Retinal pigment epithelial cell (primary cell): Measurements from ENCODE around the gene ZNF573.

Experiments
- DNase-seq: peaks from one replicate; pipeline ENCODE4 v3.0.0-alpha.2; 2010; ENCODE audit warnings: low read depth
- H3K4me3 ChIP-seq: 2 replicates; pipeline ENCODE4 v1.5.1; 2011; ENCODE audit warnings: mild to moderate bottlenecking, low read length, control low read depth, moderate library complexity
- CTCF ChIP-seq: conservative IDR thresholded peaks from 2 replicates; pipeline ENCODE4 v1.5.1; 2011; ENCODE audit warnings: low read depth, low read length, control low read depth, inconsistent platforms

Gene ZNF573

DNA sequence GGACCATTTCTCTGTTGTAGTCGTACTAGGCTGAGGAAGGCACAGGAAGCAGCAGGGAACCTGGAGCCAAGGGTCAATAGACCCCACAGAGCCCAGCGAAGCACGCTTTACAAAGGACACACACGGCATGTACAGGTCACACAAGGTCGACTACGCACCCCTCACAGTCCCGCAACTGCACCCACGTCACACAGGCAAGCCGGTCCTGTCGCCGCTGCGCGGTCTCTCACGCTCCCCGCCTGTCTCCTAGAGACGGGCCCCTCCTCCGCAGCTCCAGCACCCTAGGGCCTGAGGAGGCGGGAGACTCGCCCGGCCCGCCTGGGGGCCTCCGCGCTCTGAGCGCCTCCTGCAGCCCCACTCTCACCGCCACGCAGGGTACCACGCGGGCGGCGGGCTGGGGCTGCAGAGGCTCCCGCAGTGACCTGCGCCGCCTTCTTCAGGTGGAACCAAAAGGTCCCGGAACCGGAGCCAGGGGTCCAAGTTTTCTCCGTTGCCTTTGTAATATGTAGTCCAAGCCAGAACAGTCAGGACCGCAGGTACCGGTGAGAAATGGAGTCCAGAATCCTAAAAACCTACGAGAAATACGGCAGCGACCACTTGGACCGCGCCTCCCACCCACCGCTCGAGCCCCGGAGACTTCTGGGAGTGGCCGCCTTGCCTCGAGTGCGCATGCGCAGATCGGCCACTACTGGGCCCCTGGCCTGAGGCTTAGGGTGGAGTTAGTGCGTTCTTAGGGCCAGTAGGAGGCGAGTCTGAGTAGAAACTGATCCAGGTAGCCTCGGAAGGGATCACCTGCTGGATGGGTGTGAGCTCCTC, 60.1 kb downstream of the ZNF573 start, which contains the start of gene ZNF607:
ZNF607 (minus strand) TSS at position 651 of the 816 bp plus-strand sequence. CDS start 8,143 bp downstream, outside the sequence.
- H3K4me3 ChIP-seq, result peak within 1 kb of the TSS; percentile 96
- DNase-seq, result peak; percentile 76
- TF ChIP-seq CTCF, result peak; percentile 71

DNA sequence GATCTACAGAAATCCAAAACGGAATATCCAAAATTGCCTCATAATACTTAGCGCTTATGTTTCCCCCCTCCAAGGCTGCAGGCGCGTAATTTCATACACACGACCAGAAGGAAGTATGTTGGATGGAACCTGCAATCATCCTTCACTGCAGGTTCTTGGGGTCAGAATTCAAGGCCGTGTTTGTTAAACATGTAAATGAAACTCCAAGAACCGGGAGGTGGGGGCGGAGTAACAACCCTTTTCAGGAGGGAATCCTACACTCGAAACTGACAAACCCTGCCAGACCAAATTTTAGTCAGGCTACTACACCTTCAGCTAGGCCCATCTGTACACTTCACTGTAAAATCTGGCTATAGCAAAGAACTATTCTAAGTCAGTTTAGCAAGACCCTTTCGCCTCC, 61.1 kb downstream of the ZNF573 start:
- DNase-seq, result no peak
- peak overlapping the region; percentile 96 for H3K4me3 ChIP-seq
- TF ChIP-seq CTCF, result no peak

DNA sequence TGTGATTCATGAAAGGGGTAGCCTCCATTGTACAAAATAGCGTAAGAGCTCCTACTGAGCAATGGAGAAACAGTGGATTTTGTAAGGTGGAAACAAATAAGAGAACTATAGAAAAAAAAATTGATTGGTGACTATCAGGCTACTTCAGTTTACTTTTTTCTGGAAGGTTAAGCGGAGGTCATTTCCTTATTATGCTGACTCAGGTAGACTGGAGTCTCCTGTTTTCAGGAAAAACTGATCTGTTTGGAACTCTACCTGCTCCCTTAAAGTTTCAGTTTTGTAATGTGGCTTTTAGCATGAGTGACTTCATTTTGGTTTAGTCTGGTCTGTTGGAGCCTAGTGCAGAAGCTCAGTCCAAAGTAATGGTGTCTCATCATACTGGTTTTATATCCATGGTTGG, 63.2 kb downstream of the ZNF573 start:
- no peak for TF ChIP-seq CTCF
- H3K4me3 ChIP-seq, result no peak overlapping the region
- DNase-seq, result no peak

GRCh38 chr19:37706052-37706605, 73.3 kb downstream of the ZNF573 start:
- no peak for TF ChIP-seq CTCF
- DNase-seq, result no peak
- H3K4me3 ChIP-seq, result no peak overlapping the region

DNA sequence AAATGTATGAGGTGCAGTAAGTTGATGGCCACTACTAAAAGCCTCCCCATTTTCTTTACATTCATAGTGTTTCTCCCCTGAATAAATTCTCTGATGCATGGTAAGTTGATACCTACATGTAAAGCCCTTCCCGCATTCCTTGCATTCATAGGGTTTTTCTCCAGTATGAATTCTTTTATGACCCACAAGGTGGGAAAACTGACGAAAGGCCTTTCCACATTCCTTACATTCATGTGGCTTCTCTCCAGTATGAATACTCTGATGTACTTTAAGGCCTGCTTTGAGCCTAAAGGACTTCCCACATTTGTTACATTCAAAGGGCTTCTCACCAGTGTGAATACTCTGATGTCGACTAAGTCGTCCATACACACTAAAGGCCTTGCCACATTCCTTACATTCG, 80.3 kb downstream of the ZNF573 start:
- H3K4me3 ChIP-seq, result no peak overlapping the region
- no peak for DNase-seq
- TF ChIP-seq CTCF, result no peak

DNA sequence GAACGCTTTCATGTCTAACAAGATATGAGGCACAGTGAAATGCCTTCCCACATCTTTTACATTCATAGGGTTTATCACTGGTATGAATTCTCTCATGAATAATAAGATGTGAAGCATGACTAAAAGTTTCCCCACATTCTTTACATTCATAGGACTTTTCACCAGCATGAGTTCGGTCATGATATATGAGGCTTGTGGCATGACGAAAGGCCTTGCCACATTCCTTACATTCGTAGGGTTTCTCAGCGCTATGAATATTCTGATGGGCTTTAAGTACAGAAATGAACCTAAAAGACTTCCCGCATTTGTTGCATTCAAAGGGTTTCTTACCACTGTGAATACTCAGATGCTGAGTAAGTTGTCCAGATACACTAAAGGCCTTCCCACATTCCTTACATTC, 81.2 kb downstream of the ZNF573 start:
- TF ChIP-seq CTCF, result no peak
- no peak overlapping the region for H3K4me3 ChIP-seq

DNA sequence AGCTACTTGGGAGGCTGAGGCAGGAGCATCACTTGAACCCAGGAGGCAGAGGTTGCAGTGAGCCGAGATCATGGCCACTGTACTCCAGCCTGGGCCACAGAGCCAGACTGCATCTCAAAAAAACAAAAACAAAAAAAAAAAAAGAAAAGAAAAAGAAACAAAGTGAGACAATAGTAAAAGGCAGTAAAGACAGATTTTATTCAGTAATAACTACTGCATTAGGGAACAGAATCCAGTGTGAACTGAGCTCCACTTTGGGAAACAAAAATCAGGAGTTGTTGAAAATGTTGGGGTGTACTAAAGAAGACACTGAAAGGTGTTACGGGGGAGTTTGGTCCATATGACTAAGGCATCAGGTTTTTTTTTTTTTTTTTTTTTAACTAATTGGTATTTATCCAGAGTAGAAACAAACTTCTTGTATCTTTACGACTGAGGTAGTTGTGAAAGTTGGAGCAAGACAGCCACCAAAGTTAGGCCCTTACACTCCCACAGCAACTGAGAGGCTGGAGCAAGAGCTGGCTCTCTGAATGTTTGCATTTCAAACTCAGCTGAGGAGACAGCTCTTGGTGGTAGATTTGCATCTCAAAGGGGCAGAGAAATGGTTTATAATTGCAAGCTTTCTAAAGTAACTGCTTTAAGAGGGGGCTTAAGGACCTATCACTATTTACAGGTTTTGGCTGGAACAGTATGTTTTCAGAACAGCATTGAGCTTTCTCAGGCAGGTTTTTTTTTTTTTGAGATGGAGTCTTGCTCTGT, 84.1 kb downstream of the ZNF573 start:
- no peak for DNase-seq
- H3K4me3 ChIP-seq, result no peak overlapping the region
- no peak for TF ChIP-seq CTCF

More for the DNA sequence above, 81.2 kb downstream of the ZNF573 start:
- no peak for DNase-seq
